Right cardiac atrium (tissue), 5 donors: ENCODE measurements around the gene SLIT3. TPM values are rescaled to one million over a fixed set of nuclear protein-coding genes. Genes with fewer than 3 reads are reported as not detected.

Experiments
- ATAC-seq, 2 donors: fragments of 200-7000 bp; cut with Tn5 transposase; one replicate each; pipeline versions ENCODE4 v1.8.0 to v1.9.1; 2020; ENCODE audit warnings: moderate library complexity in 2 of 2, mild to moderate bottlenecking in 1 of 2
- DNase-seq, 3 donors: peaks; one replicate each; pipeline ENCODE4 v3.0.0-alpha.2; 2020
- H3K27ac ChIP-seq: one replicate; pipeline ENCODE4 v1.5.1; 2013; ENCODE audit warnings: mild to moderate bottlenecking, low read length, control low read depth, moderate library complexity
- H3K27me3 ChIP-seq: one replicate; pipeline ENCODE4 v1.6.1; 2013; ENCODE audit not compliant: control insufficient read depth, insufficient read depth
- H3K4me1 ChIP-seq: one replicate; pipeline ENCODE4 v1.6.1; 2013; ENCODE audit warnings: low read length; ENCODE audit not compliant: control insufficient read depth, insufficient read depth
- H3K4me3 ChIP-seq: one replicate; pipeline ENCODE4 v1.5.1; 2013; ENCODE audit warnings: low read length, control low read depth
- H3K9me3 ChIP-seq: one replicate; pipeline ENCODE4 v1.6.1; 2013; ENCODE audit warnings: low read length; ENCODE audit not compliant: control insufficient read depth
- WGBS: extraction: QIAGEN DNeasy Blood & Tissue Kit; methylation state at CpG from one replicate; pipeline ENCODE4 v1.1.7; 2013; 5-methylcytosine and 5-hydroxymethylcytosine counted together
- intact Hi-C, 4 donors: fragments of 100-400 bp; cut with DNase I; formaldehyde crosslinking; loops; one replicate each; pipeline versions ENCODE4 v1.11.0 to v1.14.0; 2022 to 2023
- polyA plus RNA-seq: library from polyadenylated mRNA; stranded (reverse); fragments of 200-250 nt; gene quantifications from one replicate; pipeline ENCODE4 v1.2.3, GENCODE V29; 2013
- total RNA-seq, 4 donors: library from RNA; stranded (reverse); fragmentation: NEBNext Ultra II Directional; extraction: Animal tissue kit (Norgen Biotek cat#: 25700); gene quantifications; one replicate each; pipeline ENCODE4 v1.2.1, GENCODE V29; 2021
- donor health status: healthy with polysubstance abuse.
- donor health status: DM: no; HTN: yes; CAD: no.
- donor health status: DM: no; HTN: no; CAD: no.
- donor health status: DM: no; HTN: yes; CAD: no; lungs with severe emphysema.
- donor health status: DM: yes; HTN: yes; CAD: no.

SLIT3 gene
- total and polyA plus RNA-seq, 5 donors: 32.9 to 188 (median 109) TPM

DNA sequence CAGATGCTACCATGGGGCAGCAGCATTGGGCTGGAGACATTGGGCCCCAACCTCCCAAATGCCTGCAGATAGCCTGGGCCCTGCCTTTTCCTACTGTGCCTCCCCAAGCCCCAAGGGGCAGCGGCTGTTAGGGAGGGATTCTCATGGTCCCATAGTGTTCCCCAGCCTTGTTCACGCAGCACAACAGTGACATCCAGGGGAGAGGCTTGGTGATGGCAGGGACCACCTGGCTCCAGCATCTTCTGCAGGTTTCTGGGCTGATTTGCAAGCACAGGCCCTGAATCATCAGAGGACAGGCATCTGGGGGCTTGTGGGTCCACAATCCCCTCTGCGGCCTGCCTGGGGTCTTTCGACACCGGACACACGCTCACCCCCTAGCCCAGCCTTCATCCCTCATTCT is 354.6 kb downstream of the SLIT3 start:
- no peaks in the 10 kb centered on the region for H3K9me3 ChIP-seq
- ATAC-seq: peak; percentile 50 to 65
- DNase-seq: peak in 1 of 3 donors; percentile 60
- H3K4me3 ChIP-seq: no peak overlapping the region
- no peak overlapping the region for H3K27ac ChIP-seq
- H3K27me3 ChIP-seq: no peaks in the 10 kb centered on the region
- intact Hi-C loops: loop anchor here in 2 of 4 donors (5.0 to 10.0 kb wide), 2 partner anchors 242 to 269 kb away; no protein-coding TSS in a partner anchor
- 85% methylated on average over 6 of the region's 6 CpGs for WGBS
- H3K4me1 ChIP-seq: no peaks in the 10 kb centered on the region

DNA sequence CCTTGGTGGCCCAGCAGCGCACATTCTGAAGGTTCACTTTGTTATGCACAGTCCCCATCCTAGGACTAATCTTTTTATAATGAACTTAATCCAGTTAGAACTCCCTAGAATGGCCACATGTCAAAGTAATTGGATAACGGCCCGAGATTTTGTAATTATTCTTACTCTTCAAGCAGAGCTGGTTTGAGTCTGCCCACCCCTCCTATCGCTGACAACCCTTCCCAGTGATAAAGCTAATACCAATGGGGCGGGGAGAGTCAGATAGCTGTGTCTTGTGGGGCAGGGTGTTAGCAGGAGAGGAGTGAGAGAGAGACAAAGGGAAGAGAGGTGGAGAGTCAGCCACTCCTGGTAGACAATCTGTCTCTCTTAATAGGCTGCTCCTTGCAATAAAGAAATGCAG is 356.9 kb downstream of the SLIT3 start:
- DNase-seq: no peak
- intact Hi-C loops: loop anchor here in 1 of 4 donors (10.0 kb wide), 1 partner anchor 239 kb away; no protein-coding TSS in a partner anchor
- no peak overlapping the region for H3K27ac ChIP-seq

DNA sequence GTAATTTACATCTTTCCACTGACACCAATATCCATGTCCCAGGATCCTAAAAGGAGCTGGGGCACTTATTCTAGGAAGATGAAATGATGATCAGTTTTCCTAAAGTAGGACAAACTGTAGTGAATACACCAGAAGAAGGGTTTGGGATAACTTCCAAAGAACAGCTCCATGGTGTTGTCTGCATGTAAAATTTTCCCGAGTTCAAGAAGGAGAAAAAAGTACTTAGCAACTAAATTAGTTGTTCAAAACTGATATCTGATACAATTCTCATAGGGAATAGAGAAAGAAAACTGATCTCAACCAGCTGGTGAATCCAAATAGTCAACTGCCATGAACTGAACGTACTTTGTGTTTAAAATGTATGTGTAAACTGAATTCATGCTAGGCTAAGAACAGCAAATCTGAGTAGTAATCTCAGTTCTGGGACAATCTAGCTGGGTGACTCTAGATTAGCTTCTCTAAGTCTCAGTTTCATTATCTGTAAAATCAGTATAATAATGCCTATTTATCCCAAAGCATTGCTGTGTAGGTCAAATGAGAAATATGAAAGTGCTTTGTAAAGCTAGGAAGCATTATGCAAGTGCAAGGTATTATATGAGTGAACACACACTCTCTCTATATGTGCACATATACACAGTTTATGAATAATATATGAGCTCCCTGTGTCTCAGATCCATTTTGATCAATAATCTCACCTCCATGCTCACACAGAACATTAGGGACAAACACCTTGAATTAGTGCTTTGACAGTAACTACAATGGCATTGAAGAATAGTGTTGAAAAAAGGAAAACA is 357.7 kb downstream of the SLIT3 start:
- no peak overlapping the region for H3K27ac ChIP-seq
- intact Hi-C loops: loop anchor here in 1 of 4 donors (10.0 kb wide), 1 partner anchor 238 kb away; no protein-coding TSS in a partner anchor
- no peaks in the 10 kb centered on the region for H3K27me3 ChIP-seq
- H3K9me3 ChIP-seq: no peaks in the 10 kb centered on the region
- H3K4me3 ChIP-seq: no peak overlapping the region
- no peak for ATAC-seq
- WGBS: 46% methylated on average over 2 of the region's 2 CpGs
- DNase-seq: no peak
- no peaks in the 10 kb centered on the region for H3K4me1 ChIP-seq

More for the DNA sequence above, 356.9 kb downstream of the SLIT3 start:
- Histone ChIP-seq H3K4me3 (no peak overlapping the region), H3K9me3 (no peaks in the 10 kb centered on the region), H3K4me1 (no peaks in the 10 kb centered on the region), H3K27me3 (no peaks in the 10 kb centered on the region)
- peak; percentile 80 to 84 for ATAC-seq
- WGBS: 31% methylated on average over 5 of the region's 5 CpGs

DNA sequence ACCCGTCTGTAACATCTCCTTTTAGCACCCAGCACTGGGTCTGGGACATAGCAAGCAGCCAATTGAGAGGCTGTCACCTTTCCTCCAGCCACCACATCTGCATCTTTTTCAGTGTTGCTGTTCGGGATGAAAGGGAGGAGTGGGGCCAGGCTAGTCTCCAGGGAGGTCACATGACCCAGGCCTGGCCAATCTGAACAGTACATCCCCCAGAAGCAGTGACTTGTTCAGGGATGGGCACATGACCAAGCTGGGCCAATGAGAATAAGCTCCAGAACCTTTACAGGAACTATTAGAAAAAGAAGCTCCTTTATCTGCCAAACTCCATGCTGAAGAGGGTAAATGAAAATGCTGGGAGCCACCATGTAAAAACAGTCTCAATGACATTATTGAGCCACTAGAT is 359.0 kb downstream of the SLIT3 start:
- 48% methylated on average over 2 of the region's 2 CpGs for WGBS
- Histone ChIP-seq H3K27me3 (no peaks in the 10 kb centered on the region), H3K4me3 (no peak overlapping the region), H3K9me3 (no peaks in the 10 kb centered on the region), H3K27ac (no peak overlapping the region), H3K4me1 (no peaks in the 10 kb centered on the region)
- ATAC-seq (no peak), DNase-seq (no peak)
- intact Hi-C loops: loop anchor here in 1 of 4 donors (10.0 kb wide), 1 partner anchor 237 kb away; no protein-coding TSS in a partner anchor

DNA sequence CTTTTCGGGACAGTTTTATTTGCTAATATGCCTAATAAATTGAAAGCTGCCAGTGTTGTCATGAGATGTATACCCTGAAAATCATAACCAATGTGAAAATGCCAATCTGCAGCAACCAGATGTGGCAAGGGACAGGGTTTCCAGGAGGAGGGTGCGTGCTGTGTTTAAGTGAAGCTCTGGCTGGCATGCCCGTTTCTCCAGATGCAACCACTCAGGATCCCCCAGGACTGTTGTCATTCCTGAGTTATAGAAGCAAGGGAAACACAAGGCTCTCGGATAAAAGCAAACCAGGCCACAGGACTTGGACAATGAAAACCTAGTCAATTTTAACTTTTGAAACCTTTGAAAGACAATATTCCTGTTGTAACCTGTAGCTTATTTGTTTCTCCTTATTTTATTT is 360.2 kb downstream of the SLIT3 start:
- intact Hi-C loops: loop anchor here in 1 of 4 donors (10.0 kb wide), 1 partner anchor 236 kb away; no protein-coding TSS in a partner anchor

DNA sequence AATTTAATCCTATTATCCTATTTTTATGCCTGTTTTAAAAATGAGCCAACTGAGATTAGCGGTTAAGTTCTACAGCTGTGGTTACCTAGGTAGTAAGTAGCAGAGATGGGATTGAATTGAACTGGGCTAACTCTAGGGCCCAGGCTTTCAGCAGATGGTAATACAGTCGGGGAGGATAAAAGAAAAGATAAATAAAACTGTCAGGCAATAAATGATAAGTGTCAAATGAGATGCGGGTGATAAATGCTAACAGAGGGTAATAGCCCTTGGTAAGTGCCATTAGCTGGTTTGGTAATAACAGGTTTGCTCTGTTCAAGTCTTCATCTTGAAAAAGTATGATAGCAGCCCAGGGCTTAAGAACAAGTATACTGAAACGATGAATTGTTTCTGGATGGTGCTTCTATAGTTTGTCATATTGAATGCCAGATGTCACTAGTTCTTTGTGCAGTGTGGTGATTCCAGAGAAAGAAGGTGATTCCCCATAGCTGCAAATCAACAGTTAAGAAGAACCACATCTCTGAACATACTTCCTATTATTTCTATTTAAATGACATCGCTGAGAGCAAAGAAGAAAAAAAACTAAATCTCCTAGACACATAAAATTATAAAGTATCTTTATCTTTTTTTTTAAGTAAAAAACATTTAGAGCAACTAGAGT is 360.9 kb downstream of the SLIT3 start:
- DNase-seq: no peak
- H3K4me1 ChIP-seq: no peaks in the 10 kb centered on the region
- no peak overlapping the region for H3K27ac ChIP-seq
- WGBS: 82% methylated on average over 5 of the region's 5 CpGs
- H3K9me3 ChIP-seq: no peaks in the 10 kb centered on the region
- intact Hi-C loops: loop anchor here in 1 of 4 donors (10.0 kb wide), 1 partner anchor 235 kb away; no protein-coding TSS in a partner anchor
- H3K4me3 ChIP-seq: no peak overlapping the region
- no peaks in the 10 kb centered on the region for H3K27me3 ChIP-seq
- no peak for ATAC-seq

More for the DNA sequence above, 360.2 kb downstream of the SLIT3 start:
- no peak overlapping the region for H3K4me3 ChIP-seq
- H3K27ac ChIP-seq: no peak overlapping the region
- WGBS: 64% methylated on average over 4 of the region's 4 CpGs
- H3K4me1 ChIP-seq: no peaks in the 10 kb centered on the region
- no peak for ATAC-seq
- no peak for DNase-seq
- no peaks in the 10 kb centered on the region for H3K27me3 ChIP-seq
- H3K9me3 ChIP-seq: no peaks in the 10 kb centered on the region

DNA sequence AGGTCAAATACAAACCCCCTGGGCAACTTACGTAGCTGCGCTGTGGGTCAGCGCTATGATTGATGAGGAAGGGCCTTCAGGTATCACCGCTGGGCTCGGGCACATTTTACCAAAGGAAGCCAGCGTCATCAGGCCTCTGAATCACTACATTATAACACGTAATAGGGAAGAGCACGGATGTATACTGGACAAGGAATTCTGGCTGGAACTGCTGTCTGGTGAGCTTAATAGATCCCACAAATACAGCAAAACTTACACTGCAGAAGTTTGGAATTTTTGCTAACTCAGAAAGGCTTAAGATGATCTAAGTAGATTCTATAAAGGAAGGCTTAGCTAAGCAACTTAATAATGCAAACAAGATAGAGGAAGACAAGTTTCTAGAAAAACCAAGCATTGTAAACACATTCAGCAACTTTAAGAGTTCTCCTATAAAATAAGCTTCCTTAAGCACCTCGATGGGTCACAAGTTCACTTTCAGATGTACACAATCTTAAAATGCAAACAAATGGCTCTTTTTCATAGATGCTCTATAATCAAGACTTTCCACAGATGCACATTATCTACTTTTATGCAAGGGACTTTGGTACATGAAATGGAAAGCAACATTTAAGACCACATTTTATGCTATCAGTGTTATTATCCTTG is 361.7 kb downstream of the SLIT3 start:
- no peak overlapping the region for H3K27ac ChIP-seq
- ATAC-seq (no peak), DNase-seq (no peak)
- H3K27me3 ChIP-seq: no peaks in the 10 kb centered on the region
- intact Hi-C loops: no loop called here
- no peaks in the 10 kb centered on the region for H3K9me3 ChIP-seq
- H3K4me3 ChIP-seq: no peak overlapping the region
- no peaks in the 10 kb centered on the region for H3K4me1 ChIP-seq
- 88% methylated on average over 9 of the region's 9 CpGs for WGBS

DNA sequence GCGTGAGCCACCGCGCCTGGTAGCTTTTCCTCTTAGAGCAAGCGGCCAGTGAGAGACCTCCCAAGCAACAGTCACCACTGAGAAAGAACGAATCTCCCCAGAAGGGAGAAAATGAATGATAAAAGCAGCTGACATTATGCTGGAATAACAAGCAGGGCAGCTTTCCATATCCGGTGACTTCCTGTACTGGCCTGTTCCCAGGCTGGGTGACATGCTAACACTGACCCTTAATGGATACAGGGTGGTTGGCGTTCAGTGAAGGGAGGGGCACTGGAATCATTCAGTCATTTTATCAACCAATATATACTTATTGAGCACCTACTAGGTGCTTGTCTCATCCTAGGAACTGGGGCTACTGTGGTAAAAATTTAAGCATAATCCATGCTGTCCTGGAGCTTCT is 364.4 kb downstream of the SLIT3 start:
- intact Hi-C loops: no loop called here
- 71% methylated on average over 7 of the region's 7 CpGs for WGBS
- no peak overlapping the region for H3K27ac ChIP-seq
- H3K4me3 ChIP-seq: no peak overlapping the region
- no peaks in the 10 kb centered on the region for H3K9me3 ChIP-seq
- H3K27me3 ChIP-seq: no peaks in the 10 kb centered on the region
- DNase-seq: no peak
- ATAC-seq: peak in 1 of 2 donors; percentile 27
- peaks cover 2% of the 10 kb centered on the region for H3K4me1 ChIP-seq

DNA sequence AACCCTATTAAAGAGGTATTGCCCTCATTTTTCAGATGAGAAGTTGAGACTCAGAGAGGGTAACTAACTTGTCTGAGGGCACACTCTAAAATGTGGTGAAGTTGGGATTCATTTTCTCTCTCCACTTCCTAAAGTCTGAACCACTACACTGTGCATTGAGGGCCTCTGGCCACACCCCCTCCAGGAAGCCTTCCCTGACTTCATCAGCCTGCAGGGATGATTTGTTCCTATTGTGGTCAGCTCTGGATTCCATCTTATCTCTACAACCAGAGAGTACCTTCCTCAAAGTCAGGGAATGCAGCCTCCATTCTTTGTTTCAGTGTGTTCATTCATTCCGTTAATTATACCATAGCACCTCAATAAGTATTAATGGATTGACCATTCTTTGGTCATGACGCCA is 365.8 kb downstream of the SLIT3 start:
- no peak overlapping the region for H3K27ac ChIP-seq
- peaks cover 5% of the 10 kb centered on the region for H3K4me1 ChIP-seq
- WGBS: 99% methylated on average over 2 of the region's 2 CpGs
- intact Hi-C loops: no loop called here
- no peak for ATAC-seq
- H3K4me3 ChIP-seq: no peak overlapping the region
- no peaks in the 10 kb centered on the region for H3K27me3 ChIP-seq
- H3K9me3 ChIP-seq: no peaks in the 10 kb centered on the region
- DNase-seq: no peak

DNA sequence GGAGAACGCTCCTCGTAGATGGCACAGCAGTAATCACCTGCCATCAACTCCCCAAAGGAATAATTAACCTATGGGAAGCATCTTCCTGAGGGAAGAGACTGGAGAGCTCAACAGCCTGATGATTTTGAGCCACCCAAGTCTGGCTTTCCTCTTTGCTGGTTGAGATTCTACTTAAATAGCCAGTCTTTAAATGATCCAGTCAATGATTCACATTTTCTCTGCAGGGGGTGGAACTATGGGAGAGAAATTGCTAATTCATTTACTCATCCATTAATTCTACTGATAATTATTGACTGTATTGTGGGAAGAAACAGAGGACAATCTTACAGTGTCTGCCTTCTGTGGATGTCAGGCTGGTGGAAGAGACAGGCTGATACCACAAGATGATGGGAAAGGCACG is 366.8 kb downstream of the SLIT3 start:
- ATAC-seq: no peak
- Histone ChIP-seq H3K27me3 (no peaks in the 10 kb centered on the region), H3K4me3 (no peak overlapping the region), H3K9me3 (no peaks in the 10 kb centered on the region), H3K27ac (no peak overlapping the region), H3K4me1 (peaks cover 5% of the 10 kb centered on the region)
- DNase-seq: no peak
- intact Hi-C loops: no loop called here
- 85% methylated on average over 3 of the region's 3 CpGs for WGBS
